SK-N-SH (cell line): ENCODE results near the gene ARHGAP23. TPM values are rescaled to one million over a fixed set of nuclear protein-coding genes. Genes with fewer than 3 reads are reported as not detected.

ENCODE experiments used
- CTCF ChIA-PET: fragments of 300-600, 350-600 bp; formaldehyde crosslinking; extraction: SDS; loops from one replicate; lab custom pipeline; 2021; lab: Yijun Ruan, JAX
- POLR2A ChIA-PET: fragments of 350-600 bp; sonication (Branson Sonifier 250); formaldehyde crosslinking; extraction: SDS; loops from one replicate; lab custom pipeline; 2020; ENCODE audit warnings: antibody characterized with exemption, inconsistent platforms; lab: Yijun Ruan, JAX
- DNase-seq: peaks from one replicate; pipeline ENCODE4 v3.0.0; 2012
- H2AFZ ChIP-seq: fragments of 200-600 bp; sonication (generic); 2 replicates; pipeline ENCODE4 v1.8.1; 2016; ENCODE audit warnings: antibody characterized with exemption, mild to moderate bottlenecking, low read depth
- H3F3A ChIP-seq: fragments of 200-600 bp; sonication (generic); replicated peaks from 2 replicates; pipeline ENCODE3; 2016; ENCODE audit warnings: antibody characterized with exemption, mild to moderate bottlenecking; ENCODE audit not compliant: insufficient read depth
- H3K27ac ChIP-seq, 2 experiments: fragments of 200-500 bp in 1 of 2; fragments of 200-600 bp in 1 of 2; sonication (Bioruptor generic) in 1 of 2; sonication (generic), shearing (Covaris generic) in 1 of 2; 2 replicates each; pipeline versions ENCODE4 v1.5.1 to v1.6.1; 2014 to 2016; ENCODE audit warnings: low read depth in 2 of 2, inconsistent platforms in 1 of 2, low read length in 1 of 2, mild to moderate bottlenecking in 1 of 2, mixed read lengths in 1 of 2
- H3K27me3 ChIP-seq: fragments of 200-600 bp; sonication (generic), shearing (Covaris generic); 2 replicates; pipeline ENCODE4 v1.6.1; 2016; ENCODE audit warnings: mixed run types; ENCODE audit not compliant: insufficient read depth
- H3K36me3 ChIP-seq, 2 experiments: fragments of 200-500 bp in 1 of 2; fragments of 200-600 bp in 1 of 2; sonication (Bioruptor generic) in 1 of 2; sonication (generic) in 1 of 2; replicated peaks in 1 of 2; 2 replicates each; pipeline versions ENCODE3 to v1.5.1; 2014 to 2016; ENCODE audit warnings: low read length in 1 of 2, mild to moderate bottlenecking in 1 of 2; ENCODE audit not compliant: insufficient read depth in 2 of 2, control insufficient read depth in 1 of 2
- H3K4me1 ChIP-seq, 2 experiments: fragments of 200-500 bp in 1 of 2; fragments of 200-600 bp in 1 of 2; sonication (Bioruptor generic) in 1 of 2; sonication (generic), shearing (Covaris generic) in 1 of 2; 2 replicates each; pipeline versions ENCODE4 v1.5.1 to v1.6.1; 2014 to 2016; ENCODE audit warnings: low read depth in 1 of 2, low read length in 1 of 2, mixed run types in 1 of 2; ENCODE audit not compliant: insufficient read depth in 2 of 2, control insufficient read depth in 1 of 2
- H3K4me2 ChIP-seq: fragments of 200-600 bp; sonication (generic), shearing (Covaris generic); 2 replicates; pipeline ENCODE4 v1.6.1; 2017; ENCODE audit warnings: mixed run types
- H3K4me3 ChIP-seq, 2 experiments: fragments of 200-500 bp in 1 of 2; fragments of 200-600 bp in 1 of 2; sonication (Bioruptor generic) in 1 of 2; sonication (generic), shearing (Covaris generic) in 1 of 2; 2 replicates each; pipeline versions ENCODE4 v1.5.1 to v1.8.1; 2014 to 2016; ENCODE audit warnings: low read depth in 2 of 2, inconsistent platforms in 1 of 2, low read length in 1 of 2, mild to moderate bottlenecking in 1 of 2, mixed read lengths in 1 of 2, moderate library complexity in 1 of 2
- H3K79me2 ChIP-seq: fragments of 200-600 bp; sonication (generic); 2 replicates; pipeline ENCODE4 v1.8.1; 2017; ENCODE audit warnings: mild to moderate bottlenecking; ENCODE audit not compliant: insufficient read depth
- H3K9ac ChIP-seq: fragments of 200-600 bp; sonication (generic); 2 replicates; pipeline ENCODE4 v1.6.1; 2017; ENCODE audit warnings: mixed run types
- H3K9me2 ChIP-seq: fragments of 200-600 bp; sonication (generic); 2 replicates; pipeline ENCODE4 v1.6.1; 2017; ENCODE audit warnings: mixed run types
- H3K9me3 ChIP-seq: fragments of 200-600 bp; sonication (generic); 2 replicates; pipeline ENCODE4 v1.6.1; 2017; ENCODE audit warnings: mixed run types, mild to moderate bottlenecking, moderate library complexity
- H4K20me1 ChIP-seq: fragments of 200-600 bp; sonication (generic); 2 replicates; pipeline ENCODE4 v1.6.1; 2017; ENCODE audit warnings: mild to moderate bottlenecking, mixed run types; ENCODE audit not compliant: insufficient read depth
- CHD2 ChIP-seq: fragments of 150-350 bp; IDR thresholded peaks from 2 replicates; pipeline ENCODE4 v1.6.1; 2018; ENCODE audit warnings: low read length; ENCODE audit not compliant: partially characterized antibody
- FOXJ3 ChIP-seq: sonication (generic); formaldehyde crosslinking; IDR thresholded peaks from 2 replicates; pipeline ENCODE4 v1.5.1; 2020; ENCODE audit warnings: mild to moderate bottlenecking, missing genetic modification reagents
- GABPA ChIP-seq: IDR thresholded peaks from 2 replicates; pipeline ENCODE4 v1.4.0; 2012; ENCODE audit warnings: low read depth, mild to moderate bottlenecking
- GATA2 ChIP-seq: sonication (generic); formaldehyde crosslinking; IDR thresholded peaks from 2 replicates; pipeline ENCODE4 v1.5.0; 2020; ENCODE audit warnings: mild to moderate bottlenecking, missing genetic modification reagents
- MXI1 ChIP-seq: IDR thresholded peaks from 2 replicates; pipeline ENCODE4 v1.6.1; 2012; ENCODE audit warnings: mild to moderate bottlenecking, low read depth, low read length, improper control_type of control experiment
- RFX5 ChIP-seq: IDR thresholded peaks from 2 replicates; pipeline ENCODE4 v1.6.1; 2012; ENCODE audit warnings: mild to moderate bottlenecking, improper control_type of control experiment, low read length
- TCF12 ChIP-seq: IDR thresholded peaks from 2 replicates; pipeline ENCODE4 v1.4.0; 2012
- WGBS: methylation state at CpG from one replicate; pipeline ENCODE4 v1.1.6; 2017; ENCODE audit warnings: low lambda C conversion rate; 5-methylcytosine and 5-hydroxymethylcytosine counted together
- polyA plus RNA-seq, 3 experiments: library from polyadenylated mRNA; depleted of rRNA; stranded (reverse); fragments of >200 nt; gene quantifications; 2 replicates each; pipeline ENCODE4 v1.2.3, GENCODE V29; 2012
- TF ChIP-seq, protein P1 (sequence below): fragments of 200-600 bp; sonication (generic); IDR thresholded peaks from 2 replicates; pipeline ENCODE4 v1.6.1; 2017; ENCODE audit warnings: antibody characterized with exemption, mild to moderate bottlenecking, moderate library complexity

ARHGAP23 gene
- polyA plus RNA-seq, 1 of the 3 experiments (the other 2 are of a cell fraction): 19.2 TPM

- Histone ChIP-seq H3K36me3 (no peaks in the 10 kb centered on the region), H3K9me3 (no peaks in the 10 kb centered on the region), H3K27ac (no peak overlapping the region), H3F3A (peaks cover 4% of the 10 kb centered on the region), H3K4me3 (peak overlapping the region; percentile 48; a peak in 2 of 4 replicates), H3K79me2 (no peaks in the 10 kb centered on the region), H4K20me1 (no peaks in the 10 kb centered on the region), H3K4me2 (no peak overlapping the region), H3K9ac (no peak overlapping the region), H3K9me2 (no peaks in the 10 kb centered on the region), H2AFZ (no peak overlapping the region), H3K4me1 (peaks cover 13 to 73% of the 10 kb centered on the region in 2 experiments; a peak in 3 of 4 replicates), H3K27me3 (no peaks in the 10 kb centered on the region)
- DNase-seq: peak; percentile 88
- WGBS: 1% methylated on average over 12 of the region's 78 CpGs
- ChIA-PET CTCF (interaction anchor here (1.3 to 16.7 kb wide), 5 partner anchors 10 to 165 kb away, joined by 3 to 423 read pairs (median 4); partner anchors contain the start of genes GPR179 and SOCS7), POLR2A (interaction anchor here (0.7 to 1.3 kb wide), 2 partner anchors 46 to 67 kb away, joined by 3 to 4 read pairs; partner anchors contain the start of gene SOCS7)
- TF ChIP-seq MXI1: peak; percentile 55
- TF ChIP-seq RFX5: no peak
- no peak for TF ChIP-seq GATA2 (CRISPR knock-in tag)
These were observed 9.4 kb upstream of the ARHGAP23 start for GRCh38 chr17:38418693-38419507.

DNA sequence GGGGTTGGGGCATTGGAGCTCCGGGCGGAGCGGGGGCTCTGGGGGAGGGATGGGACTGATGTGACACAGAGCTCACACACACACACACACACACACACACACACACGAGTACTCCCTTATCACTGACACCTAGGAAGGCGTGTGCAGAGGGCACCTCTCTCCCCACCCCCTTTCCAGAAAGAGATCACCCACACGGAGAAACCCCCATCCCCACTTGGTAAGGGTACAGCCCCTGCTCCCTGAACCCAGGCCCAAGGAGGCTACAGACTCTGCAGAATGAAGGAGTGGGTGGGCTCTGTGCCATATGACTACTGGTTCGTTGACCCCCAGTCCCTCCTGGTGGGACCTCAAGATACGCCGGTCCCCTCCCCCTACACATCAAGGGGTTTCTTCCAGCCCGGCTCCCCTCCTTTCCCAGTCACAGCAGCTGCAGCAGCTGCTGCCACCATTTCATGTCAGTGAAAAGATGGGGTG lies 8.7 kb upstream of the ARHGAP23 start:
- H3K79me2 ChIP-seq: no peaks in the 10 kb centered on the region
- no peak overlapping the region for H2AFZ ChIP-seq
- H3K4me2 ChIP-seq: no peak overlapping the region
- no peak overlapping the region for H3K27ac ChIP-seq
- ChIA-PET CTCF (interaction anchor here (0.9 to 16.7 kb wide), 8 partner anchors 9 to 248 kb away, joined by 3 to 423 read pairs (median 4); partner anchors contain the start of genes GPR179 and SOCS7), POLR2A (interaction anchor here (1.3 kb wide), 1 partner anchor 68 kb away, joined by 4 read pairs; the partner anchor contains the start of gene SOCS7)
- 27% methylated on average over 7 of the region's 10 CpGs for WGBS
- H3K4me3 ChIP-seq: peak overlapping the region; percentile 48; a peak in 2 of 4 replicates
- no peak for DNase-seq
- H3K4me1 ChIP-seq: peaks cover 13 to 72% of the 10 kb centered on the region in 2 experiments; a peak in 3 of 4 replicates
- TF ChIP-seq GABPA (no peak), MXI1 (no peak), FOXJ3 (CRISPR knock-in tag) (no peak), CHD2 (no peak), TCF12 (no peak)
- TF ChIP-seq, protein P1, sequence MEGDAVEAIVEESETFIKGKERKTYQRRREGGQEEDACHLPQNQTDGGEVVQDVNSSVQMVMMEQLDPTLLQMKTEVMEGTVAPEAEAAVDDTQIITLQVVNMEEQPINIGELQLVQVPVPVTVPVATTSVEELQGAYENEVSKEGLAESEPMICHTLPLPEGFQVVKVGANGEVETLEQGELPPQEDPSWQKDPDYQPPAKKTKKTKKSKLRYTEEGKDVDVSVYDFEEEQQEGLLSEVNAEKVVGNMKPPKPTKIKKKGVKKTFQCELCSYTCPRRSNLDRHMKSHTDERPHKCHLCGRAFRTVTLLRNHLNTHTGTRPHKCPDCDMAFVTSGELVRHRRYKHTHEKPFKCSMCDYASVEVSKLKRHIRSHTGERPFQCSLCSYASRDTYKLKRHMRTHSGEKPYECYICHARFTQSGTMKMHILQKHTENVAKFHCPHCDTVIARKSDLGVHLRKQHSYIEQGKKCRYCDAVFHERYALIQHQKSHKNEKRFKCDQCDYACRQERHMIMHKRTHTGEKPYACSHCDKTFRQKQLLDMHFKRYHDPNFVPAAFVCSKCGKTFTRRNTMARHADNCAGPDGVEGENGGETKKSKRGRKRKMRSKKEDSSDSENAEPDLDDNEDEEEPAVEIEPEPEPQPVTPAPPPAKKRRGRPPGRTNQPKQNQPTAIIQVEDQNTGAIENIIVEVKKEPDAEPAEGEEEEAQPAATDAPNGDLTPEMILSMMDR: no peak
- no peaks in the 10 kb centered on the region for H3K9me2 ChIP-seq
- H4K20me1 ChIP-seq: no peaks in the 10 kb centered on the region
- no peaks in the 10 kb centered on the region for H3K36me3 ChIP-seq
- H3K9me3 ChIP-seq: no peaks in the 10 kb centered on the region
- H3K9ac ChIP-seq: no peak overlapping the region
- H3F3A ChIP-seq: peaks cover 4% of the 10 kb centered on the region
- H3K27me3 ChIP-seq: no peaks in the 10 kb centered on the region
